HFFc6 (cell line): ENCODE measurements around the gene ZNF550. TPM values are rescaled to one million over a fixed set of nuclear protein-coding genes. Genes with fewer than 3 reads are reported as not detected.
"Not testable (repeated sequence)": the region's sequence is repeated elsewhere in the genome, so short reads cannot be mapped to it uniquely, and the experiment has no call there.

Experiments
- DNase-seq: peaks from one replicate; pipeline ENCODE4 v3.0.0-alpha.2; 2018
- H3K27ac Mint-ChIP-seq: 2 replicates; pipeline ENCODE4 v1.8.0; 2020; ENCODE audit warnings: mild to moderate bottlenecking, mixed read lengths
- H3K27me3 Mint-ChIP-seq: 2 replicates; pipeline ENCODE4 v1.8.0; 2021; ENCODE audit warnings: mild to moderate bottlenecking, moderate library complexity, mixed read lengths; ENCODE audit not compliant: insufficient read depth
- H3K36me3 Mint-ChIP-seq: 2 replicates; pipeline ENCODE4 v1.8.0; 2021; ENCODE audit warnings: low read depth, mixed read lengths
- H3K4me1 Mint-ChIP-seq: 2 replicates; pipeline ENCODE4 v1.8.0; 2020; ENCODE audit warnings: low read depth, mixed read lengths
- H3K4me3 Mint-ChIP-seq: 2 replicates; pipeline ENCODE4 v1.8.0; 2020; ENCODE audit warnings: mild to moderate bottlenecking, moderate library complexity, mixed read lengths
- H3K9me3 Mint-ChIP-seq: 2 replicates; pipeline ENCODE4 v1.8.0; 2020; ENCODE audit warnings: mild to moderate bottlenecking, mixed read lengths
- total RNA-seq, 6 experiments: library from RNA; stranded (reverse); fragmentation: NEBNext Ultra II Directional; extraction: Animal tissue kit (Norgen Biotek cat#: 25700); gene quantifications; 2 replicates in 1 of 6; 3 replicates in 5 of 6; pipeline ENCODE4 v1.2.3, GENCODE V29; 2021
- TF ChIP-seq, protein P1 (sequence below): fragments of 200-600 bp; sonication (generic); IDR thresholded peaks from 2 replicates; pipeline ENCODE4 v1.5.0; 2021; ENCODE audit warnings: antibody characterized with exemption, mild to moderate bottlenecking

The ZNF550 gene
- total RNA-seq, 6 experiments from 2014 or later: 4.8 to 8.5 (median 5.6) TPM

- H3K4me1 Mint-ChIP-seq: peaks cover 20% of the 10 kb centered on the region
- peak overlapping the region; percentile 12 for H3K27ac Mint-ChIP-seq
- peaks cover 59% of the 10 kb centered on the region for H3K36me3 Mint-ChIP-seq
- DNase-seq, H3K27me3 Mint-ChIP-seq: not testable (repeated sequence)
- H3K4me3 Mint-ChIP-seq: peak overlapping the region; percentile 86
- H3K9me3 Mint-ChIP-seq: peaks cover 58% of the 10 kb centered on the region
Measured at GRCh38 chr19:57499332-57499679, 60.4 kb downstream of the ZNF550 start.

DNA sequence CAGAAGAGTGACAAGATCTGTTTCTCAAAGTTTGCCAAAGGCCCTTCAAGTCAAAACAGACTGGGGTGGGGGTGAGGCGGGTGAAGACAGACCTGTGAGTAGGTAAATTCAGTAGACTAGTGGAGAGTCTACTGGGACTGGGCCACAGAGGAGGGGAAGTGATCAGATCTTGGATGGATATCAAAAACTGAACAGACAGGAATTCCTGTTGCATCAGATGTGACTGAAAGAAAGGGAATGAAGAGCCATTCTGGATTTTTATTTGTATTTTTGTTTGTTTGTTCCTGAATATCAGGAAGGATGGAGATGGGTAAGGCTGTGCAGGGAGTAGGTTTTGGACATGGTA is 71.4 kb downstream of the ZNF550 start:
- DNase-seq: not testable (repeated sequence)
- H3K27ac Mint-ChIP-seq: peak overlapping the region; percentile 68
- peaks cover 17% of the 10 kb centered on the region for H3K9me3 Mint-ChIP-seq

DNA sequence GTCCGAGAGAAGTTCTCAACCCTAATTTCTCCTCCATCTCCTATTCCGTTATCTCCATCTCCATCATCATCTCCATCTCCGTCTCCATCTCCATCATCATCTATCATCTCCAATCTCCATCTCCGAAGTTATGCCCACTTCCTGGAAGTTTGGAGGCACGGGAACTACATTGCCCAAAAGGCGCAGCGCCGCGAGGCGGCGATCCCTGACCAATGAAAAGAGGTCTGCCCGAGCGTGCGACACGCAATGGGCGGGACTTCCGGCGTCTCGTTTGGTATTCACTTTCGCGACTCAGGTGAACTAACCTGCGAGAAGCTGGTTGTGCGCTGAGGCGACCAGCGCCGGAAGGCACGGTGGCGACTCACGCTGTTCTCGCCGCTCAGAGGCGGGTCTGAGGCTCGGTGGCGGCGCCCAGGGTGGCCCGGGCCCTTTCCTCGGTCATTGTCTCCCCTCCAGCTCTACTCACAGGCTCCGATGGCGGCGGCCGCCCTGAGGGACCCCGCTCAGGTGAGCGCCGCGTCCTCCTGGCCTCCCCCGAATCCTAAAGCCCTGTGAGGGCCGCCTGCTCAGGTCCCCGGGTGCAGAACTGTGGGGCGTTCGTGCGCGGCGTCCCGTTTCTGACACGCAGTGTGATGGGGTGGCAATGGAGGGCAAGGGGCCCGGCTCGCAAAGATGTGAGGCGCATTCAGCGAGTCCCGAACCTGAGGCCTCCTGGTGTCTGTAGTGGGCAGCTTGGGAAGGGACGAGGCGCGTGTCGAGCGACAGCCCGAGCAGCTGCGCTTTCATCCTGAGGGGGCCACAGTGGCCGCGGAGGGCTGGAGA is 72.0 kb downstream of the ZNF550 start, which contains the start of gene ZNF419:
TSS of gene ZNF419 (plus strand) at position 274 of the 822 bp plus-strand sequence. CDS start at position 475, 201 bp downstream.
- H3K4me1 Mint-ChIP-seq: peaks cover 17% of the 10 kb centered on the region
- H3K36me3 Mint-ChIP-seq: peaks cover 40% of the 10 kb centered on the region
- TF ChIP-seq, protein P1, sequence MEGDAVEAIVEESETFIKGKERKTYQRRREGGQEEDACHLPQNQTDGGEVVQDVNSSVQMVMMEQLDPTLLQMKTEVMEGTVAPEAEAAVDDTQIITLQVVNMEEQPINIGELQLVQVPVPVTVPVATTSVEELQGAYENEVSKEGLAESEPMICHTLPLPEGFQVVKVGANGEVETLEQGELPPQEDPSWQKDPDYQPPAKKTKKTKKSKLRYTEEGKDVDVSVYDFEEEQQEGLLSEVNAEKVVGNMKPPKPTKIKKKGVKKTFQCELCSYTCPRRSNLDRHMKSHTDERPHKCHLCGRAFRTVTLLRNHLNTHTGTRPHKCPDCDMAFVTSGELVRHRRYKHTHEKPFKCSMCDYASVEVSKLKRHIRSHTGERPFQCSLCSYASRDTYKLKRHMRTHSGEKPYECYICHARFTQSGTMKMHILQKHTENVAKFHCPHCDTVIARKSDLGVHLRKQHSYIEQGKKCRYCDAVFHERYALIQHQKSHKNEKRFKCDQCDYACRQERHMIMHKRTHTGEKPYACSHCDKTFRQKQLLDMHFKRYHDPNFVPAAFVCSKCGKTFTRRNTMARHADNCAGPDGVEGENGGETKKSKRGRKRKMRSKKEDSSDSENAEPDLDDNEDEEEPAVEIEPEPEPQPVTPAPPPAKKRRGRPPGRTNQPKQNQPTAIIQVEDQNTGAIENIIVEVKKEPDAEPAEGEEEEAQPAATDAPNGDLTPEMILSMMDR: peak; percentile 48; the same call in 1 of the 2 replicates
- peak within 1 kb of the TSS; percentile 86 for H3K4me3 Mint-ChIP-seq
- peak; percentile 76 for DNase-seq
- H3K9me3 Mint-ChIP-seq: peaks cover 12% of the 10 kb centered on the region
- peak within 1 kb of the TSS; percentile 68 for H3K27ac Mint-ChIP-seq
- not testable (repeated sequence) for H3K27me3 Mint-ChIP-seq

More for the DNA sequence above, 71.4 kb downstream of the ZNF550 start:
- Mint-ChIP-seq H3K36me3 (peaks cover 45% of the 10 kb centered on the region), H3K4me1 (peaks cover 17% of the 10 kb centered on the region), H3K4me3 (peak overlapping the region; percentile 86)
- H3K27me3 Mint-ChIP-seq: not testable (repeated sequence)

Other genes with a start within 250 kb of the ZNF550 start
- gene ZNF543, start 239.4 kb downstream of the ZNF550 start, total RNA-seq: 1 to 10 TPM; 4.6 to 5.2 (median 4.8) TPM
- 1 to 10 TPM; 7.1 to 8.1 (median 7.7) TPM for gene ZNF304, start 208.6 kb downstream of the ZNF550 start, total RNA-seq
- gene TRAPPC2B, start 196.3 kb downstream of the ZNF550 start, total RNA-seq: 1 to 10 TPM; 7.3 to 8.5 (median 8.2) TPM
- gene ZNF547, start 196.3 kb downstream of the ZNF550 start, total RNA-seq: 1 to 10 TPM; 1.5 to 2.9 (median 1.7) TPM
- gene ZNF548, start 170.0 kb downstream of the ZNF550 start, total RNA-seq: 10 to 100 TPM in 1 of 6 experiments, 1 to 10 TPM in 5; 8.0 to 10.4 (median 9.2) TPM
- gene ZNF17, start 148.7 kb downstream of the ZNF550 start, total RNA-seq: 1 to 10 TPM; 6.4 to 8.1 (median 7.0) TPM
- gene ZNF749, start 124.5 kb downstream of the ZNF550 start, total RNA-seq: 1 to 10 TPM; 4.8 to 8.0 (median 6.6) TPM
- gene VN1R1, start 102.7 kb downstream of the ZNF550 start, total RNA-seq: under 1 TPM; 0.12 to 0.46 (median 0.17) TPM
- gene ZNF772, start 82.3 kb downstream of the ZNF550 start, total RNA-seq: 1 to 10 TPM; 2.3 to 5.9 (median 4.7) TPM
- gene ZNF419, start 72.1 kb downstream of the ZNF550 start, total RNA-seq: 10 to 100 TPM in 2 of 6 experiments, 1 to 10 TPM in 4; 6.3 to 10.6 (median 7.3) TPM
- 1 to 10 TPM; 5.7 to 8.0 (median 6.8) TPM for gene ZNF773, start 59.9 kb downstream of the ZNF550 start, total RNA-seq
- gene ZNF549, start 32.5 kb downstream of the ZNF550 start, total RNA-seq: 1 to 10 TPM; 3.0 to 4.0 (median 3.7) TPM
- gene ZNF416, start 19.0 kb upstream of the ZNF550 start, total RNA-seq: 1 to 10 TPM; 3.8 to 5.4 (median 5.0) TPM
- 1 to 10 TPM in 3 of 6 experiments, under 1 TPM in 3; 0.80 to 3.0 (median 1.3) TPM for gene ZIK1, start 24.3 kb upstream of the ZNF550 start, total RNA-seq
- 1 to 10 TPM; 2.3 to 4.5 (median 3.6) TPM for gene ZNF530, start 40.0 kb upstream of the ZNF550 start, total RNA-seq
- gene ZNF134, start 54.4 kb upstream of the ZNF550 start, total RNA-seq: 10 to 100 TPM; 13.5 to 14.6 (median 14.3) TPM
- gene ZNF211, start 73.3 kb upstream of the ZNF550 start, total RNA-seq: 1 to 10 TPM; 5.8 to 8.1 (median 6.7) TPM
- gene ZSCAN4, start 109.1 kb upstream of the ZNF550 start, total RNA-seq: not detected
- 1 to 10 TPM; 3.3 to 4.6 (median 4.4) TPM for gene ZNF551, start 122.1 kb upstream of the ZNF550 start, total RNA-seq
- gene ZNF154, start 149.3 kb upstream of the ZNF550 start, total RNA-seq: under 1 TPM in 4 of 6 experiments, not detected in 2; 0.11 to 0.20 (median 0.16) TPM
- 1 to 10 TPM; 2.8 to 4.2 (median 3.7) TPM for gene ZNF671, start 167.8 kb upstream of the ZNF550 start, total RNA-seq
- 1 to 10 TPM; 5.4 to 9.3 (median 7.0) TPM for gene ZNF776, start 187.0 kb upstream of the ZNF550 start, total RNA-seq
- gene ZNF586, start 209.8 kb upstream of the ZNF550 start, total RNA-seq: 1 to 10 TPM; 6.4 to 8.8 (median 6.9) TPM